NCI-H1417 (cell line): ENCODE results near the gene KIDINS220.
A peak's percentile ranks its signal among the peaks of the same experiment; 100 is the strongest.

Experiments used
- DNase-seq, 3 experiments: peaks; one replicate each; lab custom pipeline; 2025; lab: John Stamatoyannopoulos, UW

KIDINS220 gene

GRCh38 chr2:8805278-8806210 is 31.9 kb downstream of the KIDINS220 start:
- peak in 2 of 3 experiments; percentile 4 to 36 for DNase-seq

GRCh38 chr2:8803658-8804379 is 33.6 kb downstream of the KIDINS220 start:
- DNase-seq = peak; percentile 15 to 73 (median 25)

- DNase-seq = no peak
Observed at GRCh38 chr2:8802741-8803140, 34.7 kb downstream of the KIDINS220 start.

- no peak for DNase-seq
Observed at GRCh38 chr2:8800821-8801220, 36.6 kb downstream of the KIDINS220 start.

- DNase-seq = no peak
Observed at GRCh38 chr2:8800218-8800617, 37.2 kb downstream of the KIDINS220 start.

GRCh38 chr2:8799004-8799403 is 38.4 kb downstream of the KIDINS220 start:
- DNase-seq = no peak

- no peak for DNase-seq
Observed at GRCh38 chr2:8798393-8798792, 39.0 kb downstream of the KIDINS220 start.

- no peak for DNase-seq
Observed at GRCh38 chr2:8797682-8798081, 39.7 kb downstream of the KIDINS220 start.

GRCh38 chr2:8796878-8797550 is 40.4 kb downstream of the KIDINS220 start:
- peak in 2 of 3 experiments; percentile 51 to 79 for DNase-seq

GRCh38 chr2:8796315-8796848 is 41.0 kb downstream of the KIDINS220 start:
- peak in 1 of 3 experiments; percentile 51 for DNase-seq

- DNase-seq = no peak
Observed at GRCh38 chr2:8794923-8795825, 42.2 kb downstream of the KIDINS220 start.

GRCh38 chr2:8790739-8791162 is 46.7 kb downstream of the KIDINS220 start:
- no peak for DNase-seq

GRCh38 chr2:8786463-8786862 is 51.0 kb downstream of the KIDINS220 start:
- no peak for DNase-seq

- DNase-seq = no peak
Observed at GRCh38 chr2:8779795-8780671, 57.4 kb downstream of the KIDINS220 start.

GRCh38 chr2:8774371-8774770 is 63.0 kb downstream of the KIDINS220 start:
- DNase-seq = no peak

GRCh38 chr2:8767324-8767723 is 70.1 kb downstream of the KIDINS220 start:
- DNase-seq = peak in 2 of 3 experiments; percentile 27 to 88

GRCh38 chr2:8761529-8762164 is 75.8 kb downstream of the KIDINS220 start:
- peak; percentile 17 to 82 (median 21) for DNase-seq

- DNase-seq = no peak
Observed at GRCh38 chr2:8756716-8757115, 80.7 kb downstream of the KIDINS220 start.

- no peak for DNase-seq
Observed at GRCh38 chr2:8756230-8756629, 81.2 kb downstream of the KIDINS220 start.
